Esophagus squamous epithelium (tissue), 5 donors: ENCODE results near the gene ABCA1. TPM values are rescaled to one million over a fixed set of nuclear protein-coding genes. Genes with fewer than 3 reads are reported as not detected.

Source experiments
- DNase-seq: peaks from one replicate; lab custom pipeline; 2025; lab: John Stamatoyannopoulos, UW
- H3K27ac ChIP-seq, 4 donors: fragments of 200-600 bp; sonication (generic); one replicate each; pipeline ENCODE4 v1.5.1; 2016 to 2019; ENCODE audit warnings: mild to moderate bottlenecking in 1 of 4
- H3K27me3 ChIP-seq, 4 donors: fragments of 200-600 bp; sonication (generic); 1 replicate in 3 of 4; 2 replicates in 1 of 4; pipeline versions ENCODE4 v1.5.1 to v1.6.0; 2017 to 2021; ENCODE audit warnings: antibody characterized with exemption in 1 of 4
- H3K36me3 ChIP-seq, 3 donors: fragments of 200-600 bp; sonication (generic); one replicate each; pipeline ENCODE4 v1.5.1; 2016 to 2019
- H3K4me1 ChIP-seq, 3 donors: fragments of 200-600 bp; sonication (generic); one replicate each; pipeline ENCODE4 v1.5.1; 2017 to 2019
- H3K4me3 ChIP-seq, 4 donors: fragments of 200-600 bp; sonication (generic); 1 replicate in 3 of 4; 2 replicates in 1 of 4; pipeline ENCODE4 v1.5.1; 2016 to 2019; ENCODE audit warnings: mild to moderate bottlenecking in 2 of 4, moderate library complexity in 1 of 4
- H3K9me3 ChIP-seq, 3 donors: fragments of 200-600 bp; sonication (generic); one replicate each; pipeline ENCODE4 v1.5.1; 2016 to 2019
- POLR2A ChIP-seq, 4 donors: fragments of 450-650 bp; IDR thresholded peaks; one replicate each; pipeline ENCODE4 v1.6.1; 2017; ENCODE audit warnings: antibody characterized with exemption in 4 of 4, mild to moderate bottlenecking in 4 of 4, moderate library complexity in 3 of 4
- WGBS, 2 donors: methylation state at CpG; one replicate each; pipeline ENCODE4 v1.1.5; 2018; 5-methylcytosine and 5-hydroxymethylcytosine counted together
- intact Hi-C: fragments of 100-400 bp; cut with DNase I; formaldehyde crosslinking; loops from one replicate; pipeline ENCODE4 v1.15.0; 2022
- total RNA-seq, 4 donors: library from RNA; depleted of rRNA; stranded (reverse); fragments of >200 nt; gene quantifications; one replicate each; pipeline ENCODE4 v1.1.0, GENCODE V29; 2016
- TF ChIP-seq, protein P1 (sequence below), 6 experiments: fragments of 450-650 bp in 4 of 6; fragments of 200-600 bp in 2 of 6; sonication (generic) in 2 of 6; IDR thresholded peaks; one replicate each; pipeline ENCODE4 v1.5.1; 2016 to 2019; ENCODE audit warnings: antibody characterized with exemption in 6 of 6, mild to moderate bottlenecking in 4 of 6, moderate library complexity in 4 of 6
- donor health status: DM: yes; HTN: yes; CAD: no.

The ABCA1 gene
- total RNA-seq, 4 donors from 2014 or later = 7.7 to 37.6 (median 23.3) TPM

DNA sequence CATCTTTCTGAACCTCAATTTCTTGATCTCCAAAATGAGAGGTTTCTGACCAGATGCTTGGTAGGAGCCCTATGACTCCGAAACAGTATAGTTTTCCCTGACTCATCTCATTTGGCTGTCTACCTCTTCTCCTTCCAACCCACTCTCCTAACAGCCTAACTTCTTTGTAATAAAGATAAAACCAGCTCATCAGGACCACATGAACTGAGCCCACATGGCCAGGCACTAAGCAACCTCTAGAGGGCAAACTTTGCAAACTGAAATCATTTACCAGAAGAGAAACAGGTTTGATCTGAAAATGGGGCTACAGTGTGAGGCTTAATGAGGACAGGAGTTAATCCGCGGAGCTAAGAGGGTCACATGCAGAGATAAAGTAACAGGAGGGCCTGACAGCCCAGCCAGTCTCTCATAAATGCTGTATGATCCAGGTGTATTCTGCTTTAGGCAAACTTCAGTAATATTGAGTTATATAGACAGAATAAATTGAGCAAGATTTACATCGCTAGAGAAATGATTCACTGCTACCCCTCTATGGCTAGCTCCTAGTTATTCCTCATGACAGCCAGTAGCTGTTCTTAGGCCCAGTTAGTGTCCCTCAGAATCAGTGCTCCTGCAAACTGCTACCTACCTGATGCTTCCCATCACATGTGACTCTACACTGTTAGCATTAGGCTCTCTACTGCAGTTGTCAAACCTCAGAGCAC lies 64.6 kb downstream of the ABCA1 start:
- 21 to 24% methylated on average over 4 of the region's 4 CpGs for WGBS, 2 donors
- H3K4me3 ChIP-seq = no peak overlapping the region
- no peak for DNase-seq
- intact Hi-C loops = loop anchor here (10.0 kb wide), 1 partner anchor 61 kb away; the partner anchor contains the start of gene ABCA1
- H3K4me1 ChIP-seq = peaks cover 19 to 71% (median 37%) of the 10 kb centered on the region in 3 donors
- peak overlapping the region in 3 of 4 donors; percentile 37 to 56 (median 38) for H3K27ac ChIP-seq
- peaks cover 0 to 39% (median 0%) of the 10 kb centered on the region in 3 donors for H3K36me3 ChIP-seq
- no peaks in the 10 kb centered on the region for H3K9me3 ChIP-seq
- TF ChIP-seq, protein P1, sequence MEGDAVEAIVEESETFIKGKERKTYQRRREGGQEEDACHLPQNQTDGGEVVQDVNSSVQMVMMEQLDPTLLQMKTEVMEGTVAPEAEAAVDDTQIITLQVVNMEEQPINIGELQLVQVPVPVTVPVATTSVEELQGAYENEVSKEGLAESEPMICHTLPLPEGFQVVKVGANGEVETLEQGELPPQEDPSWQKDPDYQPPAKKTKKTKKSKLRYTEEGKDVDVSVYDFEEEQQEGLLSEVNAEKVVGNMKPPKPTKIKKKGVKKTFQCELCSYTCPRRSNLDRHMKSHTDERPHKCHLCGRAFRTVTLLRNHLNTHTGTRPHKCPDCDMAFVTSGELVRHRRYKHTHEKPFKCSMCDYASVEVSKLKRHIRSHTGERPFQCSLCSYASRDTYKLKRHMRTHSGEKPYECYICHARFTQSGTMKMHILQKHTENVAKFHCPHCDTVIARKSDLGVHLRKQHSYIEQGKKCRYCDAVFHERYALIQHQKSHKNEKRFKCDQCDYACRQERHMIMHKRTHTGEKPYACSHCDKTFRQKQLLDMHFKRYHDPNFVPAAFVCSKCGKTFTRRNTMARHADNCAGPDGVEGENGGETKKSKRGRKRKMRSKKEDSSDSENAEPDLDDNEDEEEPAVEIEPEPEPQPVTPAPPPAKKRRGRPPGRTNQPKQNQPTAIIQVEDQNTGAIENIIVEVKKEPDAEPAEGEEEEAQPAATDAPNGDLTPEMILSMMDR (IDR thresholded peaks at IDR 0.05) = peak; percentile 55 to 86 (median 78)
- no peak for TF ChIP-seq POLR2A (IDR thresholded peaks at IDR 0.05)
- H3K27me3 ChIP-seq = no peaks in the 10 kb centered on the region

DNA sequence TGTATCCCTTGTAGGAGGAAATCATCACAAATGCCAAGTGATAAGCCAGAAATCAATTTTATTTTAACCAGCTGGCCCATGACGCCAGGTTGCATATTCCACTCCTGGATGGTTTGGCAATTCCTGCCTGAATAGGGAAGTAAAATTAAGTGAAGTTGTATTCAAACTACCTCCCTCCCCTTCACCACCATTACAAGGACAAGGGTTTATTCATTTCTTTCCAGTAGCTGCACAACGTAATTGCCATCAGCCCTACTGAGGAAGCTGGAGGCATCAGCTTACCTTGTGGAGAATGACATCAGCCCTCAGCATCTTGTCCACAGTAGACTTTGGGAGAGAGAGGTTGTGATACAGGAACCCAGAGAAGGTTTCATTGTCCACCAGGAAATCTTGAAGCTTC lies 66.6 kb downstream of the ABCA1 start:
- DNase-seq = no peak
- WGBS, 2 donors = 67 to 70% methylated on average over 2 of the region's 2 CpGs
- intact Hi-C loops = loop anchor here (10.0 kb wide), 1 partner anchor 63 kb away; the partner anchor contains the start of gene ABCA1

GRCh38 chr9:104860263-104860662 lies 67.7 kb downstream of the ABCA1 start:
- H3K4me3 ChIP-seq = no peak overlapping the region
- TF ChIP-seq, protein P1 (IDR thresholded peaks at IDR 0.05) = no peak
- TF ChIP-seq POLR2A (IDR thresholded peaks at IDR 0.05) = no peak
- peaks cover 0 to 16% (median 0%) of the 10 kb centered on the region in 3 donors for H3K36me3 ChIP-seq
- H3K9me3 ChIP-seq = no peaks in the 10 kb centered on the region
- peak overlapping the region in 2 of 4 donors; percentile 77 to 80 for H3K27ac ChIP-seq
- 36 to 37% methylated on average over 2 of the region's 2 CpGs for WGBS, 2 donors
- H3K27me3 ChIP-seq = no peaks in the 10 kb centered on the region
- intact Hi-C loops = loop anchor here (10.0 kb wide), 1 partner anchor 65 kb away; the partner anchor contains the start of gene ABCA1
- DNase-seq = no peak
- H3K4me1 ChIP-seq = peaks cover 27 to 92% (median 66%) of the 10 kb centered on the region in 3 donors

More for the DNA sequence above, 66.6 kb downstream of the ABCA1 start:
- Histone ChIP-seq H3K9me3 (no peaks in the 10 kb centered on the region), H3K27ac (peak overlapping the region in 2 of 4 donors; percentile 77 to 80), H3K27me3 (no peaks in the 10 kb centered on the region), H3K4me3 (no peak overlapping the region), H3K4me1 (peaks cover 24 to 88% (median 56%) of the 10 kb centered on the region in 3 donors), H3K36me3 (peaks cover 0 to 20% (median 0%) of the 10 kb centered on the region in 3 donors)
- no peak for TF ChIP-seq POLR2A (IDR thresholded peaks at IDR 0.05)
- TF ChIP-seq, protein P1 (IDR thresholded peaks at IDR 0.05) = no peak

- no peak for DNase-seq
- Histone ChIP-seq H3K4me3 (no peak overlapping the region), H3K27me3 (no peaks in the 10 kb centered on the region), H3K36me3 (peaks cover 0 to 22% (median 0%) of the 10 kb centered on the region in 3 donors), H3K9me3 (no peaks in the 10 kb centered on the region), H3K27ac (peak overlapping the region; percentile 25 to 80 (median 72)), H3K4me1 (peaks cover 24 to 92% (median 65%) of the 10 kb centered on the region in 3 donors)
- intact Hi-C loops = no loop called here
- TF ChIP-seq, protein P1 (IDR thresholded peaks at IDR 0.05) = no peak
- TF ChIP-seq POLR2A (IDR thresholded peaks at IDR 0.05) = no peak
- WGBS, 2 donors = 13 to 15% methylated on average over 1 of the region's 1 CpG
Observed at GRCh38 chr9:104858846-104859245, 69.1 kb downstream of the ABCA1 start.

- H3K9me3 ChIP-seq = no peaks in the 10 kb centered on the region
- H3K27ac ChIP-seq = peak overlapping the region; percentile 25 to 80 (median 72)
- TF ChIP-seq, protein P1 (IDR thresholded peaks at IDR 0.05) = no peak
- no peak for TF ChIP-seq POLR2A (IDR thresholded peaks at IDR 0.05)
- H3K4me1 ChIP-seq = peaks cover 24 to 92% (median 60%) of the 10 kb centered on the region in 3 donors
- H3K27me3 ChIP-seq = no peaks in the 10 kb centered on the region
- H3K36me3 ChIP-seq = peaks cover 0 to 26% (median 0%) of the 10 kb centered on the region in 3 donors
- 22 to 40% methylated on average over 4 of the region's 4 CpGs for WGBS, 2 donors
- intact Hi-C loops = no loop called here
- DNase-seq = no peak
- no peak overlapping the region for H3K4me3 ChIP-seq
Observed at GRCh38 chr9:104858271-104858670, 69.7 kb downstream of the ABCA1 start.
